PC-9 (cell line): Measurements from ENCODE around the gene NR4A3. TPM values are rescaled to one million over a fixed set of nuclear protein-coding genes. Genes with fewer than 3 reads are reported as not detected.

Source experiments
- BruUV-seq: library from RNA; stranded (reverse); fragments of 400-500 nt; replicated peaks from 2 replicates; lab custom pipeline; 2021; lab: Mats Ljungman, UMichigan
- CTCF ChIA-PET: fragments of 300-600 bp; sonication (Branson Sonifier 250); formaldehyde crosslinking; loops from one replicate; lab custom pipeline; 2022; ENCODE audit warnings: antibody characterized with exemption; lab: Charles Lee
- POLR2A ChIA-PET: fragments of 300-600 bp; sonication (Branson Sonifier 250); formaldehyde crosslinking; loops from one replicate; lab custom pipeline; 2022; ENCODE audit warnings: antibody characterized with exemption; ENCODE audit not compliant: unreplicated experiment; lab: Charles Lee
- DNase-seq, 2 experiments: peaks; one replicate each; pipeline versions ENCODE4 v3.0.0 to v3.0.0-alpha.2; 2015 to 2022; ENCODE audit warnings: mixed read lengths in 1 of 2
- H2AFZ ChIP-seq: fragments of 200-600 bp; sonication (generic); 2 replicates; pipeline ENCODE4 v1.8.1; 2017; ENCODE audit warnings: antibody characterized with exemption
- H3F3A ChIP-seq: fragments of 200-600 bp; sonication (generic); 2 replicates; pipeline ENCODE4 v1.8.1; 2017; ENCODE audit warnings: antibody characterized with exemption, mild to moderate bottlenecking, low read depth; ENCODE audit not compliant: insufficient read depth
- H3K27ac ChIP-seq: fragments of 200-600 bp; sonication (generic); 2 replicates; pipeline ENCODE4 v1.6.1; 2016; ENCODE audit warnings: mixed run types
- H3K27me3 ChIP-seq: fragments of 200-600 bp; sonication (generic); 2 replicates; pipeline ENCODE4 v1.6.1; 2016; ENCODE audit warnings: low read depth, mixed run types; ENCODE audit not compliant: insufficient read depth
- H3K36me3 ChIP-seq: fragments of 200-600 bp; sonication (generic); 2 replicates; pipeline ENCODE4 v1.6.1; 2016; ENCODE audit warnings: low read depth, mixed run types
- H3K4me1 ChIP-seq: fragments of 200-600 bp; sonication (generic); replicated peaks from 2 replicates; pipeline ENCODE4 v1.6.1; 2016; ENCODE audit warnings: mixed run types; ENCODE audit not compliant: insufficient read depth
- H3K4me2 ChIP-seq: fragments of 200-600 bp; sonication (generic); 2 replicates; pipeline ENCODE4 v1.6.1; 2017; ENCODE audit warnings: mixed run types
- H3K4me3 ChIP-seq: fragments of 200-600 bp; sonication (generic); 2 replicates; pipeline ENCODE4 v1.6.1; 2016; ENCODE audit warnings: mixed run types
- H3K79me2 ChIP-seq: fragments of 200-600 bp; sonication (generic); 2 replicates; pipeline ENCODE4 v1.6.1; 2017; ENCODE audit warnings: low read depth, mixed run types
- H3K9me2 ChIP-seq: fragments of 200-600 bp; sonication (generic); 2 replicates; pipeline ENCODE4 v1.8.1; 2017; ENCODE audit warnings: mild to moderate bottlenecking; ENCODE audit not compliant: insufficient read depth
- H3K9me3 ChIP-seq: fragments of 200-600 bp; sonication (generic); 2 replicates; pipeline ENCODE4 v1.8.1; 2016; ENCODE audit warnings: low read depth; ENCODE audit not compliant: insufficient read depth
- H4K20me1 ChIP-seq: fragments of 200-600 bp; sonication (generic); 2 replicates; pipeline ENCODE4 v1.8.1; 2017; ENCODE audit not compliant: insufficient read depth
- CTCF ChIP-seq: fragments of 200-600 bp; sonication (generic); conservative IDR thresholded peaks from 2 replicates; pipeline ENCODE4 v1.6.1; 2017; ENCODE audit warnings: mixed run types, antibody characterized with exemption, mild to moderate bottlenecking, moderate library complexity
- EZH2 ChIP-seq: fragments of 200-600 bp; sonication (generic); IDR thresholded peaks from 2 replicates; pipeline ENCODE4 v1.8.0; 2017; ENCODE audit warnings: antibody characterized with exemption, low read depth
- intact Hi-C: fragments of 100-400 bp; cut with micrococcal nuclease; formaldehyde crosslinking; loops from one replicate; pipeline ENCODE4 v1.10.0; 2022; ENCODE audit not compliant: unreplicated experiment
- total RNA-seq: library from RNA; stranded (reverse); gene quantifications from 2 replicates; pipeline ENCODE4 v1.2.3, GENCODE V29; 2021

Gene NR4A3
- total RNA-seq, 1 experiment from 2014 or later: not detected

DNA sequence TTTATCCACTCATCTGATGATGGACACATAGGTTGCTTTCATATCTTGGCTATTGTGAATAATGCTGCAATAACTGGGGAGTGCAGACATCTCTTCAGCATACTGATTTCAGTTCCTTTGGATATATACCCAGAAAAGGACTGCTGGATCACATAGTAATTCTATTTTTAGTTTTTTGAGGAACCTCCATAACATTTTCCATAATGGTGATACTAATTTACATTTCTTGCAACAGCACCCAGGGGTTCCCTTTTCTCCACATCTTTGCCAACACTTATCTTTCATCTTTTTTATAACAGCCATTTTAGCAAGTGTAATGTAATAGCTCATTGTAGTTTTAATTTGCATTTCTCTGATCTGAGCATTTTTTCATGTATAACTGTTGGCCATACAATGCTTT lies 34.1 kb upstream of the NR4A3 start:
- Histone ChIP-seq H2AFZ (no peak overlapping the region), H3K9me3 (no peaks in the 10 kb centered on the region), H4K20me1 (no peaks in the 10 kb centered on the region; the same call in 1 of the 2 replicates), H3K27me3 (no peaks in the 10 kb centered on the region), H3K9me2 (peaks cover 3% of the 10 kb centered on the region; the same call in 1 of the 2 replicates), H3K36me3 (no peaks in the 10 kb centered on the region), H3K79me2 (no peaks in the 10 kb centered on the region), H3F3A (no peaks in the 10 kb centered on the region), H3K4me1 (no peaks in the 10 kb centered on the region), H3K4me3 (no peak overlapping the region), H3K4me2 (no peak overlapping the region), H3K27ac (no peak overlapping the region)
- ChIA-PET CTCF (no interaction called here), POLR2A (no interaction called here)
- intact Hi-C loops: no loop called here
- no peak for DNase-seq
- TF ChIP-seq EZH2: no peak
- no peak for TF ChIP-seq CTCF
- BruUV-seq: no TSS peak

DNA sequence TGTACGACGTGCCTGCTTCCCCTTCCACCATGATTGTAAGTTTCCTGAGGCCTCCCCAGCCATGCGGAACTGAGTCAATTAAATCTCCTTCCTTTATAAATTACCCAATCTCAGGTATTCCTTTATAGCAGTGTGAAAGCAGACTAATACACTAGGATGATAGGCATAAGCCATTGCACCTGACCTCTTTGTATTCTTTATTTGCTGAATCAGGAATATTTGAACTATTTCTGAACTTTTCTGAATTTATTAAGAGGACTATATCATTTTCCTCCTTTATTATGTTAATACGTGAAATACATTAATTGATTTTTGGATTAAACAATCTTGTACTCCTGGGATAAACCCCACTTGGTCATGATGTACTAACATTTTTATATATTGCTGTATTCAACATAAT lies 28.2 kb upstream of the NR4A3 start:
- no peaks in the 10 kb centered on the region for H3K36me3 ChIP-seq
- no peaks in the 10 kb centered on the region; the same call in 1 of the 2 replicates for H4K20me1 ChIP-seq
- ChIA-PET POLR2A (no interaction called here), CTCF (no interaction called here)
- no peaks in the 10 kb centered on the region for H3K4me1 ChIP-seq
- no peaks in the 10 kb centered on the region; the same call in 1 of the 2 replicates for H3K9me2 ChIP-seq
- TF ChIP-seq CTCF (no peak), EZH2 (no peak)
- H3K9me3 ChIP-seq: no peaks in the 10 kb centered on the region
- H3K4me2 ChIP-seq: no peak overlapping the region
- no peak overlapping the region for H3K4me3 ChIP-seq
- intact Hi-C loops: no loop called here
- no peak overlapping the region for H2AFZ ChIP-seq
- no TSS peak for BruUV-seq
- no peak overlapping the region for H3K27ac ChIP-seq
- DNase-seq: no peak
- H3K79me2 ChIP-seq: no peaks in the 10 kb centered on the region
- H3F3A ChIP-seq: no peaks in the 10 kb centered on the region
- no peaks in the 10 kb centered on the region for H3K27me3 ChIP-seq

DNA sequence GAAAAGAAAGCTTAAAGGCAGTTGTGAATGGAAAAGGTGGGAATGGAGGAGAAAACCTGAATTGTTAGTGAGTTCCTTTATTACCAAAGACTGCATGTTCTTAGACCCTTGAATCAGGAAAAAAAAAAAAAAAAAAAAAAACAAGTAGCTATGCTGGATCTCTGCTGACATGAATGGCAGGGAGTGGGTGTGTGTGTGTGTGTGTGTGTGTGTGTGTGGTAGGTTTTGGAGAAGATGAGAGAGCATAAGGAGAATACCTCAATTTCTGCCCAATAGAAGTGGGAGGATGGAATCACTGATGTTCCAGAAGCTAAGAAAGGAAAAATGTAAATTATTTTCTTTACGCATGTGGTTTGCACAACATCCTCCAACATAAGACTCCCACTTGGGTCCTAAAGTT lies 25.5 kb upstream of the NR4A3 start:
- Histone ChIP-seq H3K36me3 (no peaks in the 10 kb centered on the region), H3K4me3 (no peak overlapping the region), H3K9me2 (no peaks in the 10 kb centered on the region; the same call in 1 of the 2 replicates), H3K9me3 (no peaks in the 10 kb centered on the region), H3K4me1 (no peaks in the 10 kb centered on the region), H3K4me2 (no peak overlapping the region), H2AFZ (no peak overlapping the region), H3K27me3 (no peaks in the 10 kb centered on the region), H3K79me2 (no peaks in the 10 kb centered on the region), H3F3A (no peaks in the 10 kb centered on the region), H3K27ac (no peak overlapping the region), H4K20me1 (no peaks in the 10 kb centered on the region; the same call in 1 of the 2 replicates)
- ChIA-PET POLR2A (no interaction called here), CTCF (interaction anchor here (0.6 kb wide), 2 partner anchors 590 to 831 kb away, joined by 5 read pairs; no protein-coding TSS in a partner anchor)
- DNase-seq: no peak
- TF ChIP-seq EZH2: no peak
- no peak for TF ChIP-seq CTCF
- intact Hi-C loops: no loop called here
- no TSS peak for BruUV-seq
